WTC11 (cell line): ENCODE measurements around the gene ARPC3. TPM values are rescaled to one million over a fixed set of nuclear protein-coding genes. Genes with fewer than 3 reads are reported as not detected.
"Not testable (repeated sequence)": the region's sequence is repeated elsewhere in the genome, so short reads cannot be mapped to it uniquely, and the experiment has no call there.

Experiments used
- ATAC-seq: fragments of 200-7000 bp; cut with Tn5 transposase; 2 replicates; pipeline ENCODE4 v1.10.0; 2021; ENCODE audit warnings: mild to moderate bottlenecking, moderate library complexity
- CTCF ChIA-PET: fragments of 300-600 bp; sonication (Branson Sonifier 250); formaldehyde crosslinking; loops from one replicate; lab custom pipeline; 2021; ENCODE audit warnings: antibody characterized with exemption; lab: Charles Lee
- POLR2A ChIA-PET: fragments of 350-600 bp; sonication (Branson Sonifier 250); formaldehyde crosslinking; loops from one replicate; lab custom pipeline; 2021; ENCODE audit warnings: antibody characterized with exemption; lab: Charles Lee
- DNase-seq: peaks from one replicate; pipeline ENCODE4 v3.0.0; 2021; ENCODE audit warnings: low spot score
- H3K27ac Mint-ChIP-seq: 2 replicates; pipeline ENCODE4 v1.8.0; 2021; ENCODE audit warnings: mixed read lengths
- H3K27me3 Mint-ChIP-seq: 2 replicates; pipeline ENCODE4 v1.8.0; 2021; ENCODE audit warnings: low read depth, mild to moderate bottlenecking, moderate library complexity, mixed read lengths
- H3K36me3 Mint-ChIP-seq: 2 replicates; pipeline ENCODE4 v1.8.0; 2021; ENCODE audit warnings: mixed read lengths
- H3K4me1 Mint-ChIP-seq: 2 replicates; pipeline ENCODE4 v1.8.0; 2022; ENCODE audit warnings: mixed read lengths
- H3K4me3 Mint-ChIP-seq: 2 replicates; pipeline ENCODE4 v1.8.0; 2021; ENCODE audit warnings: mild to moderate bottlenecking, moderate library complexity, mixed read lengths
- H3K9me3 Mint-ChIP-seq: 2 replicates; pipeline ENCODE4 v1.8.0; 2021; ENCODE audit warnings: mixed read lengths
- CREM ChIP-seq: sonication (generic); formaldehyde crosslinking; IDR thresholded peaks from 2 replicates; pipeline ENCODE4 v1.8.1; 2022; ENCODE audit warnings: mild to moderate bottlenecking, missing genetic modification reagents, moderate library complexity
- ESRRA ChIP-seq: sonication (generic); formaldehyde crosslinking; IDR thresholded peaks from 2 replicates; pipeline ENCODE4 v1.8.1; 2022; ENCODE audit warnings: mild to moderate bottlenecking, missing genetic modification reagents, borderline replicate concordance
- FOXP1 ChIP-seq: sonication (generic); formaldehyde crosslinking; IDR thresholded peaks from 2 replicates; pipeline ENCODE4 v1.8.0; 2022; ENCODE audit warnings: missing genetic modification reagents, mild to moderate bottlenecking, moderate library complexity, borderline replicate concordance
- GABPB1 ChIP-seq: sonication (generic); formaldehyde crosslinking; IDR thresholded peaks from 2 replicates; pipeline ENCODE4 v1.8.1; 2023; ENCODE audit warnings: mild to moderate bottlenecking, missing genetic modification reagents
- GTF2I ChIP-seq: fragments of 250-450 bp; sonication (Bioruptor Pico); conservative IDR thresholded peaks from 2 replicates; pipeline ENCODE4 v1.4.0; 2021; ENCODE audit warnings: mild to moderate bottlenecking
- MXD4 ChIP-seq: fragments of 250-450 bp; sonication (Bioruptor Pico); IDR thresholded peaks from 2 replicates; pipeline ENCODE4 v1.8.0; 2021; ENCODE audit warnings: mild to moderate bottlenecking, moderate library complexity, borderline replicate concordance
- NR3C1 ChIP-seq: sonication (generic); formaldehyde crosslinking; conservative IDR thresholded peaks from 2 replicates; pipeline ENCODE4 v1.8.1; 2023; ENCODE audit warnings: low read depth, mild to moderate bottlenecking, missing genetic modification reagents
- PRRX2 ChIP-seq: fragments of 250-450 bp; sonication (Bioruptor Pico); IDR thresholded peaks from 2 replicates; pipeline ENCODE4 v1.8.0; 2021; ENCODE audit warnings: mild to moderate bottlenecking
- RELA ChIP-seq: sonication (generic); formaldehyde crosslinking; IDR thresholded peaks from 2 replicates; pipeline ENCODE4 v1.8.1; 2022; ENCODE audit warnings: missing genetic modification reagents, mild to moderate bottlenecking, borderline replicate concordance
- RORB ChIP-seq: fragments of 250-450 bp; sonication (Bioruptor Pico); IDR thresholded peaks from 2 replicates; pipeline ENCODE4 v1.9.0; 2021; ENCODE audit warnings: mild to moderate bottlenecking
- SP1 ChIP-seq: sonication (generic); formaldehyde crosslinking; conservative IDR thresholded peaks from 2 replicates; pipeline ENCODE4 v1.8.1; 2022; ENCODE audit warnings: missing genetic modification reagents
- TEAD1 ChIP-seq: sonication (generic); formaldehyde crosslinking; IDR thresholded peaks from 2 replicates; pipeline ENCODE4 v1.8.0; 2022; ENCODE audit warnings: mild to moderate bottlenecking, missing genetic modification reagents
- TP53 ChIP-seq: sonication (generic); formaldehyde crosslinking; IDR thresholded peaks from 2 replicates; pipeline ENCODE4 v1.8.1; 2023; ENCODE audit warnings: mild to moderate bottlenecking, missing genetic modification reagents
- total RNA-seq: library from RNA; stranded (reverse); gene quantifications from 3 replicates; pipeline ENCODE4 v1.2.3, GENCODE V29; 2021
- TF ChIP-seq, protein P1 (sequence below): fragments of 250-450 bp; sonication (Bioruptor Pico); conservative IDR thresholded peaks from 2 replicates; pipeline ENCODE4 v1.9.0; 2021; ENCODE audit warnings: mild to moderate bottlenecking
- TF ChIP-seq, protein P2 (sequence below): sonication (generic); formaldehyde crosslinking; IDR thresholded peaks from 2 replicates; pipeline ENCODE4 v1.8.0; 2023; ENCODE audit warnings: mild to moderate bottlenecking, missing genetic modification reagents
- TF ChIP-seq, protein P3 (sequence below): fragments of 250-450 bp; sonication (Bioruptor Pico); IDR thresholded peaks from 2 replicates; pipeline ENCODE4 v1.9.0; 2021; ENCODE audit warnings: mild to moderate bottlenecking
- TF ChIP-seq, protein P4 (sequence below): sonication (generic); formaldehyde crosslinking; conservative IDR thresholded peaks from 2 replicates; pipeline ENCODE4 v1.8.1; 2022; ENCODE audit warnings: mild to moderate bottlenecking, missing genetic modification reagents
- TF ChIP-seq, protein P5 (sequence below): sonication (generic); formaldehyde crosslinking; IDR thresholded peaks from 2 replicates; pipeline ENCODE4 v1.8.1; 2023; ENCODE audit warnings: mild to moderate bottlenecking, moderate library complexity, missing genetic modification reagents
- TF ChIP-seq, protein P6 (sequence below): sonication (generic); formaldehyde crosslinking; IDR thresholded peaks from 2 replicates; pipeline ENCODE4 v1.8.0; 2023; ENCODE audit warnings: missing genetic modification reagents

Gene ARPC3
- total RNA-seq, 1 experiment from 2014 or later, result 149 TPM

DNA sequence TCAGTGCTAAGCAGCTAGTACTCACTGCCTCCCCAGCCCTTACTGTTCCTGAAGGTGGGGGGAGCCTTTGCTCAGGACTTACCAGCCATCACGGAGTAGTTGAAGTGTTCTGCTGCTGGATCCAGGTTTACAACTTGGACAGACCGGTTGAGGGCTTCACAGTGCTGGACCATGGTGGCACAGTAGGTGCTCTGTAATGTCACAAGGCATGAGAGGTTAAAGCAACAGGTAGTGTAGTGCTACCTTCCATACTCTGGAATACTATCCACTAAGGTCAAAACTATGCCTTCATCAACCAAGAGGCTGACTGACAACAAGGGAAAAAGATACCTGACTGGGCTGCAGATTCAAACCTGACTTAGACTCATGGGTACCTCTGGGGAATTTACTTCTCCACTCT, 14.9 kb upstream of the ARPC3 start (continued):
- TF ChIP-seq, protein P1, sequence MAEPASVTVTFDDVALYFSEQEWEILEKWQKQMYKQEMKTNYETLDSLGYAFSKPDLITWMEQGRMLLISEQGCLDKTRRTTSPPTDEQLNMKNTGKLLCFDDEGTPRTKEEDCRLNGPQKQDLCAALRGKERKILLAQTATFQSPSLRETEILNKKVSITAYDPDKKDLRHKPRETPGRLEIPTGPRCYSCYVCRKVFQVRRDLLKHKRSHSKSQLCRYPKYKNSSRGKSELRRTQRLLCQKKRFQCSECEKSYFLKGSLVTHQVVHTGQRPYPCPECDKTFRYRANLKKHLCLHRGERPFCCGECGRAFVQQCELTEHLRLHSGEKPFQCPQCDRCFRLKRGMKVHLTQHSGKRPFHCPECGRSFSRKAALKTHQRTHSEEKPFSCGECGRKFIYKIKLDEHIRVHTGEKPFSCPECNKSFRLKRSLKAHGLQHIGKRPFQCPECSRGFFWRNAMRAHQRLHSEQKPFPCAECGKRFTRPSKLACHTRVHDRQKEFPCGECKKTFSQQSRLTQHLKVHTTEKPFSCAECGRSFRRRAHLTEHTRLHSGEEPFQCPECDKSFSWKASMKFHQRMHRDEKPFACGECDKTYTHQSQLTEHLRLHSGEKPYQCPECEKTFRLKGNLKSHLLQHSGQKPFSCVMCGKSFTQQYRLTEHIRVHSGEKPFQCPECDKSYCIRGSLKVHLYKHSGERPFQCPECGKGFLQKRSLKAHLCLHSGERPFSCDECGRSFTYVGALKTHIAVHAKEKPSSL (CRISPR knock-in tag), result no peak
- TF ChIP-seq, protein P2, sequence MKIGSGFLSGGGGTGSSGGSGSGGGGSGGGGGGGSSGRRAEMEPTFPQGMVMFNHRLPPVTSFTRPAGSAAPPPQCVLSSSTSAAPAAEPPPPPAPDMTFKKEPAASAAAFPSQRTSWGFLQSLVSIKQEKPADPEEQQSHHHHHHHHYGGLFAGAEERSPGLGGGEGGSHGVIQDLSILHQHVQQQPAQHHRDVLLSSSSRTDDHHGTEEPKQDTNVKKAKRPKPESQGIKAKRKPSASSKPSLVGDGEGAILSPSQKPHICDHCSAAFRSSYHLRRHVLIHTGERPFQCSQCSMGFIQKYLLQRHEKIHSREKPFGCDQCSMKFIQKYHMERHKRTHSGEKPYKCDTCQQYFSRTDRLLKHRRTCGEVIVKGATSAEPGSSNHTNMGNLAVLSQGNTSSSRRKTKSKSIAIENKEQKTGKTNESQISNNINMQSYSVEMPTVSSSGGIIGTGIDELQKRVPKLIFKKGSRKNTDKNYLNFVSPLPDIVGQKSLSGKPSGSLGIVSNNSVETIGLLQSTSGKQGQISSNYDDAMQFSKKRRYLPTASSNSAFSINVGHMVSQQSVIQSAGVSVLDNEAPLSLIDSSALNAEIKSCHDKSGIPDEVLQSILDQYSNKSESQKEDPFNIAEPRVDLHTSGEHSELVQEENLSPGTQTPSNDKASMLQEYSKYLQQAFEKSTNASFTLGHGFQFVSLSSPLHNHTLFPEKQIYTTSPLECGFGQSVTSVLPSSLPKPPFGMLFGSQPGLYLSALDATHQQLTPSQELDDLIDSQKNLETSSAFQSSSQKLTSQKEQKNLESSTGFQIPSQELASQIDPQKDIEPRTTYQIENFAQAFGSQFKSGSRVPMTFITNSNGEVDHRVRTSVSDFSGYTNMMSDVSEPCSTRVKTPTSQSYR (CRISPR knock-in tag), result no peak
- TF ChIP-seq MXD4 (no peak), RELA (CRISPR knock-in tag) (no peak), TP53 (CRISPR knock-in tag) (no peak), CREM (CRISPR knock-in tag) (no peak)
- TF ChIP-seq, protein P3, sequence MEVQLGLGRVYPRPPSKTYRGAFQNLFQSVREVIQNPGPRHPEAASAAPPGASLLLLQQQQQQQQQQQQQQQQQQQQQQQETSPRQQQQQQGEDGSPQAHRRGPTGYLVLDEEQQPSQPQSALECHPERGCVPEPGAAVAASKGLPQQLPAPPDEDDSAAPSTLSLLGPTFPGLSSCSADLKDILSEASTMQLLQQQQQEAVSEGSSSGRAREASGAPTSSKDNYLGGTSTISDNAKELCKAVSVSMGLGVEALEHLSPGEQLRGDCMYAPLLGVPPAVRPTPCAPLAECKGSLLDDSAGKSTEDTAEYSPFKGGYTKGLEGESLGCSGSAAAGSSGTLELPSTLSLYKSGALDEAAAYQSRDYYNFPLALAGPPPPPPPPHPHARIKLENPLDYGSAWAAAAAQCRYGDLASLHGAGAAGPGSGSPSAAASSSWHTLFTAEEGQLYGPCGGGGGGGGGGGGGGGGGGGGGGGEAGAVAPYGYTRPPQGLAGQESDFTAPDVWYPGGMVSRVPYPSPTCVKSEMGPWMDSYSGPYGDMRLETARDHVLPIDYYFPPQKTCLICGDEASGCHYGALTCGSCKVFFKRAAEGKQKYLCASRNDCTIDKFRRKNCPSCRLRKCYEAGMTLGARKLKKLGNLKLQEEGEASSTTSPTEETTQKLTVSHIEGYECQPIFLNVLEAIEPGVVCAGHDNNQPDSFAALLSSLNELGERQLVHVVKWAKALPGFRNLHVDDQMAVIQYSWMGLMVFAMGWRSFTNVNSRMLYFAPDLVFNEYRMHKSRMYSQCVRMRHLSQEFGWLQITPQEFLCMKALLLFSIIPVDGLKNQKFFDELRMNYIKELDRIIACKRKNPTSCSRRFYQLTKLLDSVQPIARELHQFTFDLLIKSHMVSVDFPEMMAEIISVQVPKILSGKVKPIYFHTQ, result no peak
- TF ChIP-seq, all 79 proteins: peak for 0

DNA sequence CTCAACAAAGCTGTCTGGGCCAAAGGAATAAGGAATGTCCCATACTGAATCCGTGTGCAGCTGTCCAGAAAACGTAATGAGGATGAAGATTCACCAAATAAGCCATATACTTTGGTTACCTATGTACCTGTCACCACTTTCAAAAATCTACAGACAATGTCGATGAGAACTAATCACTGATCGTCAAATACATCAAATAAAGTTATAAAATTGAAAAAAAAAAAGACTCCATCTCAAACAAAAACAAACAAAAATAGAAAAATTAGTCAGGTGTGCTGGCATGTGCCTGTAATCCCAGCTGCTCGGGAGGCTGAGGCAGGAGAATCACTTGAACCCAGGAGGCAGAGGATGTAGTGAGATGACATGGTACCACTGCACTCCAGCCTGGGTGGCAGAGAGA, 11.1 kb upstream of the ARPC3 start:
- CTCF ChIA-PET, H3K27ac Mint-ChIP-seq, DNase-seq, H3K4me3 Mint-ChIP-seq, H3K9me3 Mint-ChIP-seq, H3K4me1 Mint-ChIP-seq, H3K27me3 Mint-ChIP-seq, ATAC-seq: not testable (repeated sequence)
- H3K36me3 Mint-ChIP-seq, result peaks cover 43% of the 10 kb centered on the region
- POLR2A ChIA-PET, result interaction anchor here (0.7 kb wide), 1 partner anchor 335 kb away, joined by 3 read pairs; no protein-coding TSS in a partner anchor

DNA sequence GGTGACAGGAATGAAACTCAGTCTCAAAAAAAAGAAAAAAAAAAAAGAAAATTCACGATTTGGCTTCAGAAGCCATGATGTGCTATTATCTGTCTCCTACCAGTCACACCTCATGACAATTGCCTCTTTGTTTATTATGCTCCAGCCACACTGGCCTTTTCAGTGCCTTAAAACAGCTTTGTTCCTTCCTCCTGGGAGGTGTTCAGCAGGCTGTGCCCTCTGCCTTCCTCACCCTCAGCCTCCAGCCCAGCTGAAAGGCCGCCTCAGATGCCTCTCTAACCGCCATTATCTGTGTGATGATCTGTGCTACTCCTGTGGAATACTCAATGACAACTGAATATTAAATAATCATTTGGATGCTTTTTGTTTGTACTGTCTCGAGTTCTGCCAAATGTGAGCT, 8.6 kb upstream of the ARPC3 start:
- no peaks in the 10 kb centered on the region for H3K9me3 Mint-ChIP-seq
- H3K27ac Mint-ChIP-seq, result no peak overlapping the region
- DNase-seq, result no peak
- no peak overlapping the region for H3K4me3 Mint-ChIP-seq
- H3K27me3 Mint-ChIP-seq, result no peaks in the 10 kb centered on the region
- peaks cover 39% of the 10 kb centered on the region for H3K36me3 Mint-ChIP-seq
- H3K4me1 Mint-ChIP-seq, result no peaks in the 10 kb centered on the region
- TF ChIP-seq, protein P4, sequence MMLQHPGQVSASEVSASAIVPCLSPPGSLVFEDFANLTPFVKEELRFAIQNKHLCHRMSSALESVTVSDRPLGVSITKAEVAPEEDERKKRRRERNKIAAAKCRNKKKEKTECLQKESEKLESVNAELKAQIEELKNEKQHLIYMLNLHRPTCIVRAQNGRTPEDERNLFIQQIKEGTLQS (CRISPR knock-in tag), result no peak
- no peak for TF ChIP-seq RORB (CRISPR knock-in tag)
- TF ChIP-seq CREM (CRISPR knock-in tag), result no peak
- TF ChIP-seq FOXP1 (CRISPR knock-in tag), result no peak
- TF ChIP-seq ESRRA, result no peak
- ATAC-seq, result no peak
- POLR2A ChIA-PET, result no interaction called here
- CTCF ChIA-PET, result interaction anchor here (1.2 kb wide), 2 partner anchors 11 to 27 kb away, joined by 3 to 4 read pairs; no protein-coding TSS in a partner anchor

DNA sequence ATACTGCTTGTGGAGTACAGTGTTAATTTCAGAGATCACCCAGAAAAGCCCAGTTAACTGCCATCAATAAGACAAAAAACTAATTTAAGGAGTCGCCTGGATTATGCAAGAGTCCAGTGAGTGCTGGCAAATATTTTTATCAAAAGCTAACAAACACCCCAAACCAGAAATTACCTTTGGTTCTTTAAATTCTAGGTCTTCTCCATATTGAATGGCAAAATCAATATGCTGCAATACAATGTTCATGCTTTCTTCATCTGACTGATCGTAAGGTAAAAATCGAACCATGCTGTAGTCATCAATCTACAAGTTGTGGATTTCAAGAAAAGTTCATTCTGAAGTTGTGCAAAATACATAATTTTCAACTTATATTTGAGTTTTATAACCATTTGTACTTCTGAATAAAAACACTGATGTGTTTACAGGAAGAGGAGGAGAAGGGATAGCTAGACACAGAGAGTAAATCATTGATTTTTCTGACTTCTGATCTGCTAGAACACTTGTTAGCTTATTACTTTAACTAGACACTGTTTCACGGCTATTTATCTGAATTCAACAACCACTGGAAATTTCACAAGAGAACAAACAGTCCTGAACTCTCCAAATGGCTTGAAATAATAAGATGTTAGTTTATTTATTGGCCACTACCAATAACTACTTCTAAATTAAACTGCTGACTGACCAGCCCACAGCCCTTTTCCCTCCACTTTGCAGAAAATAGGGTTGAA, 3.6 kb upstream of the ARPC3 start:
- Mint-ChIP-seq H3K27me3 (no peaks in the 10 kb centered on the region; the same call in 1 of the 2 replicates), H3K4me3 (no peak overlapping the region), H3K36me3 (peaks cover 26% of the 10 kb centered on the region), H3K4me1 (peaks cover 7% of the 10 kb centered on the region; the same call in 1 of the 2 replicates), H3K9me3 (no peaks in the 10 kb centered on the region), H3K27ac (no peak overlapping the region)
- ChIA-PET POLR2A (no interaction called here), CTCF (no interaction called here)
- no peak for DNase-seq
- no peak for ATAC-seq
- TF ChIP-seq, protein P5, sequence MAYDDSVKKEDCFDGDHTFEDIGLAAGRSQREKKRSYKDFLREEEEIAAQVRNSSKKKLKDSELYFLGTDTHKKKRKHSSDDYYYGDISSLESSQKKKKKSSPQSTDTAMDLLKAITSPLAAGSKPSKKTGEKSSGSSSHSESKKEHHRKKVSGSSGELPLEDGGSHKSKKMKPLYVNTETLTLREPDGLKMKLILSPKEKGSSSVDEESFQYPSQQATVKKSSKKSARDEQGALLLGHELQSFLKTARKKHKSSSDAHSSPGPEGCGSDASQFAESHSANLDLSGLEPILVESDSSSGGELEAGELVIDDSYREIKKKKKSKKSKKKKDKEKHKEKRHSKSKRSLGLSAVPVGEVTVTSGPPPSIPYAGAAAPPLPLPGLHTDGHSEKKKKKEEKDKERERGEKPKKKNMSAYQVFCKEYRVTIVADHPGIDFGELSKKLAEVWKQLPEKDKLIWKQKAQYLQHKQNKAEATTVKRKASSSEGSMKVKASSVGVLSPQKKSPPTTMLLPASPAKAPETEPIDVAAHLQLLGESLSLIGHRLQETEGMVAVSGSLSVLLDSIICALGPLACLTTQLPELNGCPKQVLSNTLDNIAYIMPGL (CRISPR knock-in tag), result no peak
- TF ChIP-seq SP1, result no peak
- TF ChIP-seq, protein P6, sequence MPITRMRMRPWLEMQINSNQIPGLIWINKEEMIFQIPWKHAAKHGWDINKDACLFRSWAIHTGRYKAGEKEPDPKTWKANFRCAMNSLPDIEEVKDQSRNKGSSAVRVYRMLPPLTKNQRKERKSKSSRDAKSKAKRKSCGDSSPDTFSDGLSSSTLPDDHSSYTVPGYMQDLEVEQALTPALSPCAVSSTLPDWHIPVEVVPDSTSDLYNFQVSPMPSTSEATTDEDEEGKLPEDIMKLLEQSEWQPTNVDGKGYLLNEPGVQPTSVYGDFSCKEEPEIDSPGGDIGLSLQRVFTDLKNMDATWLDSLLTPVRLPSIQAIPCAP (CRISPR knock-in tag), result no peak
- no peak for TF ChIP-seq GTF2I (CRISPR knock-in tag)
- TF ChIP-seq PRRX2 (CRISPR knock-in tag), result no peak
- no peak for TF ChIP-seq NR3C1 (CRISPR knock-in tag)
- no peak for TF ChIP-seq GABPB1 (CRISPR knock-in tag)
- no peak for TF ChIP-seq TEAD1 (CRISPR knock-in tag)
